GM12892 (cell line): Measurements from ENCODE around the gene SMPX.

Source experiments
- POLR2A ChIP-seq: IDR thresholded peaks from 2 replicates; pipeline ENCODE4 v1.6.1; 2011; ENCODE audit warnings: low read depth, low read length, control low read depth
- POLR2AphosphoS5 ChIP-seq: IDR thresholded peaks from 2 replicates; pipeline ENCODE4 v1.6.1; 2011; ENCODE audit warnings: low read depth, low read length, control low read depth
- TAF1 ChIP-seq: IDR thresholded peaks from 2 replicates; pipeline ENCODE4 v1.6.1; 2011; ENCODE audit warnings: low read depth, mild to moderate bottlenecking, control low read depth, low read length, borderline replicate concordance

GRCh38 chrX:21734175-21734574 lies 23.7 kb downstream of the SMPX start:
- TF ChIP-seq POLR2A (no peak), POLR2AphosphoS5 (no peak), TAF1 (no peak)
